TTC549 (cell line): ENCODE data around the gene TSBP1.
"Not testable (repeated sequence)": the region's sequence is repeated elsewhere in the genome, so short reads cannot be mapped to it uniquely, and the experiment has no call there.

ENCODE experiments used
- FAIRE-seq: peaks from 2 replicates; lab custom pipeline; 2012; peaks lifted over from hg19 to GRCh38; lab: Jason Lieb, UNC

The TSBP1 gene

DNA sequence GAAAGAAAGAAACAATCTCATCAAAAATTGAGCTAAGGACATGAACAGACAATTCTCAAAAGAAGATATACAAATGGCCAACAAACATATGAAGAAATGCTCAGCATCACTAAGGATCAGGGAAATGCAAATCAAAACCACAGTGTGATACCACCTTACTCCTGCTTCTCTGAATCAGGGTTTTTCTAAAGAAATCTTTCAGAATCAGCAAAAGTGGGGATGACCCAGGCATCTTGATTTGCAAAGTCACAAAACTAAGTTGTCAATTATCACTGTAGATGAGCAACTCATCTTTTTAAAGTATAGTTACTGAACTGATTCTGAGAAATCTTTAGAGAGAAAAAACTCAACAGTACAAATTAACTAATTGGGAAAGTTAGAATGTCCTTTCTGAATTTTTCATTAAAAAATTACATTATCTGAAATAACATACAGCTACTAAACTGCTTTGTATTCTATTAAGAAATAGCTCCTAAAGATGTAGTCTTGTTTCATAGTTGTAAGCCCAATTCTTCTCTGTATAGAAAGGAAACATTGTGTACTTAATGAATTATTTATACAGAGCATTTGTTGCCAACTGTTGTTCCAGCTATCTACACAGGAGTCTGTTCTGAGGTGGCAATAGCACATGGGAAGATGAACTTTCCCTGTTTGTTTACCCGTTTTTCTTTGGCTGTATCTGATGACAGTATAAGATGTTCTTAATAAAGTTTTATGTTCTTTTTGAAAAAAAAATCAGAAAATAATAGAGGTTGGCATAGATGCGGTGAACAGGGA lies 97.7 kb downstream of the TSBP1 start:
- FAIRE-seq, result not testable (repeated sequence)

DNA sequence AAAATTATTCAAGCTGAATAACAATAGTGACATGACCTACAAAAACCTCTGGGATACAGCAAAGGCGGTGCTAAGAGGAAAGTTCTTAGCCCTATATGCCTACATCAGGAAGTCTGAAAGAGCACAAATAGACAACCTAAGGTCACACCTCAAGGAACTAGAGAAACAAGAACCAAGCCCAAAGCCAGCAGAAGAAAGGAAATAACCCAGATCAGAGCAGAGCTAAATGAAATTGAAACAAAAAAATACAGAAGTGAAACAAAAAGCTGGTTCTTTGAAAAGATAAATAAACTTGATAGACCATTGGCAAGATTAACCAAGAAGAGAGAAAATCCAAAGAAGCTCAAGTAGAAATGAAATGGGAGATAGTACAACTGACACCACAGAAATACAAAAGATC lies 100.3 kb downstream of the TSBP1 start:
- no peak for FAIRE-seq

DNA sequence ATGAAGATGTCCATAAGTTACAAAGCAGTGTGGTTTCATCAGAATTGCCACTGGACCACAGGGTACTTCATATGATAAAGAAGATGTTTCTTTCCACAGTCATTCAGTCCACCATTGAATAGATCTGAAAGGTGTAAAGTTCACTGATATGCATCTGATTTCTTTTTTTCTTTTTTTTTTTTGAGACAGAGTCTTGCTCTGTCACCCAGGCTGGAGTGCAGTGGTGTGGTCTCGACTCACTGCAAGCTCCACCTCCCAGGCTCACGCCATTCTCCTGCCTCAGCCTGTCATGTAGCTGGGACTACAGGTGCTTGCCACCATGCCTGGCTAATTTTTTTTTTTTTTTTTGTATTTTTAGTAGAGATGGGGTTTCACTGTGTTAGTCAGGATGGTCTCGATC lies 103.2 kb downstream of the TSBP1 start:
- FAIRE-seq, result not testable (repeated sequence)

DNA sequence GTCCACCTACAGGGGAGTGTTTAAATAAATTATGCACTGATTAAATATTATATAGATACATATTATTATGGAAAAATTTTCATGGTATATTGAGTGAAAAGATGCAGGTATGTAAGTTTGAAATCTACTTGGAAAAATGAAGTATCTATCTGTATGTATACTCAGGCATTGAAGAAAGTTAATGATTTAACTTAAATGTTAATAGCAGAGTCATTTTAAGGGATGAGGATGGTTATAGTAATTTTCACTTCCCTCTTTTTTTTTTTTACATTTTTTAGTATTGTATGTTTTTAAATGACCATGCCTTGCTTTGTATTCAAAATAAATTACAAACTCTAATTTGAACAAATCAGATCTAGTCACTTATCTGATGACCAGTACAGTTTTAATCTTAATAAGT lies 104.7 kb downstream of the TSBP1 start:
- FAIRE-seq, result no peak

DNA sequence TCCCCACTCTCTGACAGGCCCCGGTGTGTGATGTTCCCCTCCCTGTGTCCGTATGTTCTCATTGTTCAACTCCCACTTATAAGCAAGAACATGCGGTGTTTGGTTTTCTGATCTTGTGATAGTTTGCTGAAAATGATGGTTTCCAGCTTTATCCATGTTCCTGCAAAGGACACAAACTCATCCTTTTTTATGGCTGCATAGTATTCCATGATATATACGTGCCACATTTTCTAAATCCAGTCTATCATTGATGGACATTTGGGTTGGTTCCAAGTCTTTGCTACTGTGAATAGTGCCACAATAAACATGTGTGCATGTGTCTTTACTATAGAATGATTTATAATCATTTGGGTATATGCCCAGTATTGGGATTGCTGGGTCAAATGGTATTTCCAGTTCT lies 114.4 kb downstream of the TSBP1 start:
- not testable (repeated sequence) for FAIRE-seq

DNA sequence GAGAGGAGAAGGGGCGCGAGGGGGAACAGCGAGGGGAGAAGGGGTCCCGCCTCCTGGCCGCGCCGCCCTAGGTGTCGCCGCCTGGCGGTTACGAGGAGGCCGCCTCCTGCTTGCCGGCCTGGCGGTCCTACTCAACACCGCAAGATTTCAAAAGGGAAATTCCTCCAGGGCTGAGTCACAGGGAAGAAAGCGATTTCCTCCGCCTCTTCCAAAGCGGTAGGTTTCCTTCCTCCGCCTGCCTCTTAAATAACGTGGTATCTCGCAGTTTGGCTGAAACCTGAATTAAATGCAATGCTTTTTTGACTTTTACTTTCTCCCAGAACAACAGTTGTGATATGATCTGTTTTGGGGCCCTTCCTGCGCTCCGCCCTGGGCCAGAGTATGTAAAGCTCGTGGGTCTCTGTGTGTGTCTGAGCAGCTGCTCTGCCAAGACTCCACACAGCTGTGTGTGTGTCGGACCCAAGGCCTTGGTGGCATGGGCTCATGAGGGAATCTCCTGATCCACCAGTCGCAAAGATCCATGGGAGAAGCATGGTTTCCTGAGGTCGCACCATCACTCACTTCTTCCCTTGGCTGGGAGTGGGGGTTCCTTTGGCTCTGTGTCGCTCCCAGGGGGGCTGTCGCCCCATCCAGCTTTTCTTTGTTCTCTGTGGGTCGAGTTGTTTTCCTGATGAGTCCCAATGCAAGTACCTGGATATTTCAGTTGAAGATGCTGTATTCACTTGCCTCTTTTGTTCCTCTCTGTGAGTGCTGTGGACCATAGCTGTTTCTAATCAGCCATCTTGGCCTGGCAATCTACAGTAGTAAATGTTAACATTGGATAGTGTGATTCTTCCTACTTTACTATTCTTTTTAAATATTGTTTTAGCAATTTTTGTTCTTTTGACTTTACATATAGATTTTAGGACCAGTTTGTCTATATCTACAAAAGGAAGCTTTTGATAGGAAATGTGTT lies 116.2 kb downstream of the TSBP1 start:
- FAIRE-seq, result no peak

DNA sequence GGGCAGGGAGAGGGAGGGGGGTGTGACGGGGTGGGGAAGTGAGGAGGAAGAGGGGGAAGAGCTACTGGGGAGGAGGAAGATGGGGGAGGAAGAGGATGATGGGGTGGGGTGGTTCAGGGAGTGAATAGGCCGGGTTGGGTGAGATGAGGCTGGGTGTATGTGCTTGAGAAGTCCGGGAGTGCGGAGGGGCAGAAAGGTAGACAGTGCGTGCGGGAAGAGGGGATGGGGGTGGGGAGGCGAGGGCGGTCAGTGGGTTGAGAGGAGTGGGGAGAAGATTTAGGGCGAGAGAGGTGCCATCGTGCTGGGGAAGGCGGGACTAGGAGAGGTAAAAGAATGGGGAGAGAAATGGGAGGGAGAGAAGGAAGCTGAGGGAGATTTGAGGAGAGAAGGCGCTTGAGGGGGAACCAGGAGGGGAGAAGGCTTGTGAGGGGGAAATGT lies 116.9 kb downstream of the TSBP1 start:
- FAIRE-seq, result no peak

DNA sequence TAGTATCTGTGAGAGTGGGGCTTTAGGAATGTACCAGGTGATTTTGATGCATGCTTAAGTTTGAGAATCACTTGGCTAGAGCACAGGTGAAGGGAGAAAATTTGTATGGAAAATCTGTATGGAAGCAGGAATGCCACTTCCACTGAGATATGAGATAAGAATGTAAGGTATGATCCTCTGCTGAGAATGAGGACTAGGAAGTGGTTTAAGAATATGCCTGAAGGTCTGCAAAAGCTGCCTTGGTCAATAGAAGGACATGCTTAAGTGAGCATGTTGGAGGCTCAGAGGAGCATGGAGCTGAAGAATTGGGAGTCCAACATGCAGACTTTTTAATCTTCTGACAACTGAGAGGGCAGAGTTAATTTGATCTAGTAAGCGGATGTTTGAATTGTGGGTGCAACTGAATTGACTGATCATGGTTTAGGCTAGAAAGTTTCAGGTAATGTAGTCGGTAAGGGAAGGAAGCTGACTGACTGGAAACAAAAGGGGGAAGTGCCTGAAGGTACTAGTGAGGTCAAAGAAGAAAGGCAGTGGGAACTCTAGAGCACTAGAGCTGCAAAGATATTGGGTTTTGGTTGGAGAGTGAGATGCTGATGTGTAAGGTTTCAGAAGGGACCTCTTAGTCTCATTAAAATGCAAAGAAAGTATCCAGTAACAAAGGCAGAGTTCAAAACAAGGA lies 119.2 kb downstream of the TSBP1 start:
- FAIRE-seq, result no peak

DNA sequence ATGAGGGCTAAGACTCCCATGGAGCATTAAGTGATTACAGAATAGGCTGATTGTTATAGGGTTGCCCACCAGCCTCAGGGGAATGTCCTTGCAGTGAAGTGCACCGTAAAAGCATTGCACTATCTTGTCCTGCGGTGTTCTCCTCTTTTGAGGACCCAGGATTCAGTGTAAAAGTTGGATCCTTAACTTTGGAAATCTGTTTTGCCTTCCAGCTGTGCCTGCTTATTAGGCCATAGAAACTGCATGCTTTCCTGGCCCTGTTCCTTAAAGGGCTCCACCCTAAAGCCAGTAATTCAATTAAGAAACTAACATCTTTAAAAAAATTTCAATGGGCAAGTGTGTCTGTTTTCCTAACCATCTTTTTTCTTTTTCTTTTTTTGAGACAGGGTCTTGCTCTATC lies 122.4 kb downstream of the TSBP1 start:
- no peak for FAIRE-seq

DNA sequence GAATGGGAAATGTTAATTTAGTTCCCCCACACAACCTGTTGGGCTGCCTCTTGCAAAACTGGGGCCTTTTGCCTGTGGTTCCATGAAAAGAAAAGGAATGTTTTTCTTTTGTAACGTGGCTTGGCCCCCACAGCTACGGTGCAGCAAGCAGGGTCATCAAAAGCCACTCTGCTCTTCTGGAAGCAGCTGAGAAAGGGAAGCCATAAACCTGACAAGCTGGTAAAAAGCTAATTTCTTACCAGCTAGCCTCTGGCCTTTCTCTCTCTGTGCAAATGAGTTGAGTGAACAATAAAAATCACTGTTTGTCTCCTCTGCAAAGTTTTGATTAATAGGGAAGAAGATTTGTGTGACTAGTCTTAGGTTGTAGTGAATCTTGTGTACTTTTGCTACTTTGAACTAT lies 124.3 kb downstream of the TSBP1 start:
- no peak for FAIRE-seq

DNA sequence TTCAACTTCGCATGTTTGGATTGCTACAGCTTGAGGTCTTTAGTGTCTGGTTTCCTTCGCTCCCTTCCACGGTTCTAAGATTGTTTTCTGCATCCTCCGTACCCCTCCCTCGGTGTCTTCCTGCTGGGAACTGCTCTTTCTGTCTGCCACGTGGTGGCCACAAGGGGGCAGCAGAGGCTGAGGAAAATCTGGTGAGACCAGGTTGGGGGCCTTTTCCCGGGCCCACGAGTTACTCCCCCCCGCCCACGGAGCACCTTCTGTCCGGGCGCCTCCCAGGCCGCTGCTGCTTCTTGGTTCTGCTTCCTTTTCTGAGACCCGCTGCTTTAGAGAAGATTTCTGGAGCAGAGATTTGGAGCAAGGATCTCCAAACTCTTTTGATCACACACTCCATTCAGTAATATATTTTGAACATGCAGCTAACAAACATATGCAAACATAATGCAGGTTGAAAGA lies 126.7 kb downstream of the TSBP1 start:
- FAIRE-seq, result no peak

DNA sequence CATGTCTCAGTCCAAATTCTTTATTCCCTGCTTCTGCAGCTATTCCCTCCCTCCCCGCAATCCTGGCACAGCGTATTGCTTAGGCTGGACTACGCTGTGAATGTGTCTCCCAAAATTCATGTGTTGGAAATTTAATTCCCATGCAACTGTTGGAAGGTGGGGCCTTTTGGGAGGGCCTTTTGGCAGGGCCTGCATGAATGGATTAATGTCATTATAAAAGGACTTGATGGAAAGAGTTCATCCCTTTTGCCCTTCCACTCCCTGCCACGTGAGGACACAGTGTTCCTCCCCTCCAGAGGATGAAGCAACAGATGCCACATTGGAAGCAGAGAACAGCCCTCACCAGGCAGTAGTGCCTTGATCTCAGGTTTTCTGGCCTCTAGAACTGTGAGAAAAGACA lies 127.4 kb downstream of the TSBP1 start:
- no peak for FAIRE-seq
